Measurements from ENCODE around the gene CISD3.
"Not testable (repeated sequence)": the region's sequence is repeated elsewhere in the genome, so short reads cannot be mapped to it uniquely, and the experiment has no call there.

The CISD3 gene

GRCh38 chr17:38707678-38708351, 22.3 kb upstream of the CISD3 start:
- DNase-seq (ENCODE audit: low read depth in 2 of 2), result no peak

- no peak for DNase-seq (ENCODE audit: low read depth in 2 of 2)
These were observed 20.9 kb upstream of the CISD3 start for GRCh38 chr17:38709104-38709820.

DNA sequence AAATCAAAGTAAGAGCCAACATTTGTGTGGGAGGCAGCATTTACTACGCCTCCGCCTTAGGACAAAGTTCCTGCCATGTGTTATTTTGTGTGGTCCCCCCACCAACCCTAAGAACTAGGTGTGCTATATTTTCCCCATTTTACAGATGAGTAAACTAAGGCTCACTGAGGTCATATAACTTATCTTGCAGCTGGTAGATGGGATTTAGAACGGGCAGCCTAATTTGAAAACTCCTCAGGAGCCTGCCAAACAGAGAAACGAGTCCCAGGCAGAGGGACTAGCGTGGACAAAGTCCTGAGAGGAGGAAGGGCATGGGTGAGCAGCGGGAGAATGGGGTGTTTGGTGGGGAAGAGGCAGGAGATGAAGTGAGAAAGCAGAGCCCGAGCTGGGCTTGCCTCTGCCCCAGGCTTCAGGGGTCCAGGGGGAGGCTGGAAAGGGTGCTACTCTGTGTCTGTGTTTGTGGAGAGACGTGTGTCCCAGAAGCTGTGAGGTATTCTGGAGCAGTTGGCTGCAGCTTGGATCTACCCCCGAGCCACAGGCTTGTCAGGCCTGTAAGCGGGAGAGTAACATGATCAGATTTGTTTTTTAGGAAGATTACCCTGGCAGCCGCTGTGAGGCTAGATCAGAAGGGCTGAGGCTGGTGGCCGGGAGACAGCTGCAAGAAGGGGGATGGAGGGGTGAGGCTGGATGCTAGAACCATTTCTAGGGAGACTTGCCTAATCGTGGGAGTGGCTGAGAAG, 20.1 kb upstream of the CISD3 start:
- DNase-seq (ENCODE audit: low read depth in 2 of 2), result no peak

DNA sequence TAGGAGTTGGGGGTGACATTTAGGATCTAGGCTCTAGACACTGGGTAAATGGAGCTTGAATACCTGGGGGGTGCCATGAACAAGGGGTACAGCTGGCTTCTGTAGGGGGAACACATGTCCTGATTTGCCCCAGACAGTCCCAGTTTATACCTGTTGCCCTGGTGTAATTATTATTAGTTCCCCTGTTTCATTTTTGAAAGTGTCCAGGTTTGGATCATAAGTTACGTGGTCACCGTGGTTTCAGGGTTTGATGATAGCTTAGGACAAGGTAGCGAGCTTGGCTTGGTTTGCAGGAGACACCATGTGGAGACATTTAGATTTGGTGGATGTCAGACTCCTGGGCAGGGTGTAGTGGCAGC, 19.6 kb upstream of the CISD3 start:
- no peak for DNase-seq (ENCODE audit: low read depth in 2 of 2)

DNA sequence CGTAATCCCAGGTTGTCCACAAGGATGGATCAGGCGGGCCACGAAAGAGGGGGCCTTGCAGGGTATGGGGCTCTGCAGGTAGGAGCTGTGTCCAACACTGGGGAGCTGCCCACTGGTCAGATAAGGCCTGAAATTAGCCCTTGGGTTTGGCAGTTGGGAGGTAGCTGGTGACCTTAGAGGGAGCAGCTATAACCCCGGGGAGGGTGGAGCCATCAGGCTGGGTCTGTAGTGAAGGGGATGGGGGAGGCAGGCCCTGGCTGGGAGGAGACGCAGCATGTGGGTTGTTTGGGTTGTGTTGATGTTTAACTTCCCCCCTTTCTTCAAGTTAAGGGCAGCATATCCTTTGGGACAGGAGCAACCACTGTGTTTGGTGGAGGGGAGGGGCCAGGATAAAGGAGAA, 19.2 kb upstream of the CISD3 start:
- DNase-seq (ENCODE audit: low read depth in 2 of 2), result no peak

GRCh38 chr17:38711792-38712571, 18.2 kb upstream of the CISD3 start:
- no peak for DNase-seq (ENCODE audit: low read depth in 2 of 2)

DNA sequence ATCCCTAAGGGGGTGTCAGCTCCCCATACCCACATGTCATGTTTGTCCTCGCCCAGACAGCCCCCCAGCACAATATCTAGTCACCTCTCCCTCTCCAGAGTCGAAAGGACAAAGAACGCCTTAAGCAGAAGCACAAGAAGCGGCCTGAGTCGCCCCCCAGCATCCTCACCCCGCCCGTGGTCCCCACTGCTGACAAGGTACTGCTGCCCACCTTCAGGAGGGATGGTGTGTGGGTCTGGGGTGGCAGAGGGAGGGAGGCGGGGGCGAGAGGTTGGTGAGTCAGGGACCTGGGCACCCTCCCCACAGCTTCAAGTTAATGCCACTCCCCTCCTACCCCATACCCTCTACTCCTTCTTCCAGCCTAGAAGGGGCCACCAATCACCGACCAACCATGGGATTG, 17.5 kb upstream of the CISD3 start:
- DNase-seq (ENCODE audit: low read depth in 2 of 2), result no peak

DNA sequence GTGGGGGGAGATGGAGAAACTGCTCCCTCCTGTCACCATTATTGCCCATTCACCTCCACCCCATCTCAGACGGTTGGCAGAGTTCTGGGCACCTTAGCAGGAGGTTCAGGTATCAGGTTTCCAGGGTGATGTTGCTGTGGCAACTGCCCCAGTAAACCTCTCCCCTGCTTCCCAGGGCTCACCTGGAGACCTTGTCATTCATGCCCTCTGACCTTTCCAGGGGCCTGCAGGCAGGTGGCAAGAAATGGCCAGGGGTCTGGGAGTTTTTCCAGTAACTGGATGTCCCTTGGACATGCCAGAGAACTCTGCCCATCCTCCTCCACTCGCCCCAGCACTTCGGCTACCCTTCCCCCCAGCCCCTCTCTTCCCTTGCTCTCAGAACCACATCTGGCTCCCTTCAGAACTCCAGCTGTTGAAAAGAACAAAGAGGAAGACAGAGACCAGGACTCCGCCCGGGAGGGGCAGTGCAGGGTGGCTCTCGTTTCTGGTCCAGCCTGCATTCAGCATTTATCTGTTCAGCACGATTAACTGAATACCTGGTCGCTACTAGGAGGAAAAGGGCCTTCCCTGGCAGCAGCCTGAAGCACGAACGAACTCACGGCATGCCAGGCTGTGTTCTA, 16.6 kb upstream of the CISD3 start:
- DNase-seq (ENCODE audit: low read depth in 2 of 2), result no peak

- DNase-seq (ENCODE audit: low read depth in 2 of 2), result no peak
These were observed 14.8 kb upstream of the CISD3 start for GRCh38 chr17:38715216-38715943.

DNA sequence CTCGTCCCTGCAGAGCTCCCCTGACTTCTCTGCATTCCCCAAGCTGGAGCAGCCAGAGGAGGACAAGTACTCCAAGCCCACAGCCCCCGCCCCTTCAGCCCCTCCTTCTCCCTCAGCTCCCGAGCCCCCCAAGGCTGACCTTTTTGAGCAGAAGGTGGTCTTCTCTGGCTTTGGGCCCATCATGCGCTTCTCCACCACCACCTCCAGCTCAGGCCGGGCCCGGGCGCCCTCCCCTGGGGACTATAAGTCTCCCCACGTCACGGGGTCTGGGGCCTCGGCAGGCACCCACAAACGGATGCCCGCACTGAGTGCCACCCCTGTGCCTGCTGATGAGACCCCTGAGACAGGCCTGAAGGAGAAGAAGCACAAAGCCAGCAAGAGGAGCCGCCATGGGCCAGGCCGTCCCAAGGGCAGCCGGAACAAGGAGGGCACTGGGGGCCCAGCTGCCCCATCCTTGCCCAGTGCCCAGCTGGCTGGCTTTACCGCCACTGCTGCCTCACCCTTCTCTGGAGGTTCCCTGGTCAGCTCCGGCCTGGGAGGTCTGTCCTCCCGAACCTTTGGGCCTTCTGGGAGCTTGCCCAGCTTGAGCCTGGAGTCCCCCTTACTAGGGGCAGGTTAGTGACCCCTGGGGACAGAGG, 13.7 kb upstream of the CISD3 start:
- DNase-seq (ENCODE audit: low read depth in 2 of 2), result no peak

DNA sequence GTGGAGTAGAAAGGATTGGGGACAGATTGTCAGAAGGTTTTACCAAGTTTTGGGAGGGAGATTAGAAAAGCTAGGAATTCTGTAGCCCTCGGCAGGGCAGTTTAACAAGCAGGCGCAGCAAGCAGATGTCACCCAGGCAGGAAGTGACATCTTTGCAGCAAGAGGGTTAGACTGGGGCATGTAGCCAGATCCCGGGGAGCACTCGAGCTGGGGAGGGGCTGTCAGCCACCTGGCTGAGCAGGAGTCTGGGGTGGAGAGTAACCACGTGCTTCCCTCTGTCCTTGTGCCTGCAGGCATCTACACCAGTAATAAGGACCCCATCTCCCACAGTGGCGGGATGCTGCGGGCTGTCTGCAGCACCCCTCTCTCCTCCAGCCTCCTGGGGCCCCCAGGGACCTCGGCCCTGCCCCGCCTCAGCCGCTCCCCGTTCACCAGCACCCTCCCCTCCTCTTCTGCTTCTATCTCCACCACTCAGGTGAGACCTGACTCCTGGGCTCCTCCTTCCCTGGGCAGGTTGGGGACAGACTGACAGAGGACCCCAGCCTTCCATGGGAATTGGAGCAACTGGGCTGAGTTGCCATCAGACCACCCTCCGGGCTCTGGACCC, 12.9 kb upstream of the CISD3 start:
- no peak for DNase-seq (ENCODE audit: low read depth in 2 of 2)

- DNase-seq (ENCODE audit: low read depth in 2 of 2), result no peak
These were observed 10.7 kb upstream of the CISD3 start for GRCh38 chr17:38719289-38719942.

- no peak for DNase-seq (ENCODE audit: low read depth in 2 of 2)
These were observed 10.0 kb upstream of the CISD3 start for GRCh38 chr17:38719943-38720641.

GRCh38 chr17:38720941-38721340, 9.2 kb upstream of the CISD3 start:
- no peak for DNase-seq (ENCODE audit: low read depth in 2 of 2)

- DNase-seq (ENCODE audit: low read depth in 2 of 2), result no peak
These were observed 8.3 kb upstream of the CISD3 start for GRCh38 chr17:38721802-38722201.

DNA sequence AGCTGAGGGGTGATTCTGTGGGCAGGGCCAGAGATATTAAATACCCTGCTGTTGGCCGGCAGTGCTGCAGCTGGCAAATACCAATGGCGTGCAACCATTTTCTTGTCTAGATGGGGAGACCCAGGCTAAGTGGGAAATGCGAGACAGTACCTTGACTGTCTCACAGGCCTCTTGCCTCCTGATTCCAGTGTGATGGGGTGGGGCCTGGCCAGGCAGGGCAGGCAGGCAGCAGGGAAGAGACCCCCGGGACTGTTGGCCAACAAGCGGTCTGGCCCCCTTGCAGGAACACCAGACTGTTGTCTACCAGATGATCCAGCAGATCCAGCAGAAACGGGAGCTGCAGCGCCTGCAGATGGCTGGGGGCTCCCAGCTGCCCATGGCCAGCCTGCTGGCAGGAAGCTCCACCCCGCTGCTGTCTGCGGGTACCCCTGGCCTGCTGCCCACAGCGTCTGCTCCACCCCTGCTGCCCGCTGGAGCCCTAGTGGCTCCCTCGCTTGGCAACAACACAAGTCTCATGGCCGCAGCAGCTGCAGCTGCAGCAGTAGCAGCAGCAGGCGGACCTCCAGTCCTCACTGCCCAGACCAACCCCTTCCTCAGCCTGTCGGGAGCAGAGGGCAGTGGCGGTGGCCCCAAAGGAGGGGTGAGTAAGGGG, 5.7 kb upstream of the CISD3 start:
- DNase-seq (ENCODE audit: low read depth in 2 of 2), result no peak

DNA sequence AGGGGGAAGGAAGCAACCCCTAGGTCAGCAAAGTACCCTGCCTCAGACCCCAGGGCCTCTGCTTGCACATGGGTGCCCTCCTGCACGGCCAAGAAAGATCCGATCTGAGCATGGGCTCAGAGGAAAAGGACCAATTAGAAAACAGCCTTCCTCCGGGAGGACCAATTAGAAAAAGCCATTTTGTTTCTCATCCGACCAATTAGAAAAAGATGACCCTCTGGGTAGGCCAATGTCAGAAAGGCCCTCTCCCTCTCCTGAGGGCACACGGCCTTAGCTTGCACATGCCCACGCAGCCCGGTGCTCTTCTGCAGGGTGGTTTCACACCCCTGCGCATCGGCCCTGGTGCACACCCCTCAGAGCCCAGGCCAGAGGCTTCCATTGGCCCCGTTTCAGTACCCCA, 5.1 kb upstream of the CISD3 start:
- no peak for DNase-seq (ENCODE audit: low read depth in 2 of 2)

DNA sequence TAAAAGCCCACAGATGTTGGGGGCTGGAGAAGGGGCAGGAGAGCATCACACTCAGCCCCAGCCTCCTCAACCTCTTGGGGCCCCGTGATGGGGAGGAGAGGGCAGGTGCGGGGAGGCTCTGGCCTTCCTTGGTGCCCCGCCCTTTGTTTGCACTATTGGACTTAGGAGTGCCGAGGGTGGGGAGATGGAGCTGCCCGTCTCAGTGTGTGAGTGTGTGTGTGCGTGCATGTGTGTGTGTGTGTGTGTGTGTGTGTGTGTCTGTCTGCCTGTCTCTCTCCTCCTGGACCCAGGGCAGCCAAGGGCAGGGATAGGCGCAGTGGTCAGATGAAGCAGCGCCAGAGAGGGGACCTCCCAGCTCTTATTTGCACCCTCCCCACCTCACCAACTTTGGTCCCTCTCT, 4.0 kb upstream of the CISD3 start:
- not testable (repeated sequence) for DNase-seq (ENCODE audit: low read depth in 2 of 2)

Data from activated CD8-positive, alpha-beta memory T cell treated with anti-CD3 and anti-CD28 coated beads for 4 hours (primary cell).